Suppressor macrophage treated with lipopolysaccharide for 1 hour (primary cell): Measurements from ENCODE around the gene NR2E1.

ENCODE experiments used
- DNase-seq, 3 donors: peaks; one replicate each; pipeline ENCODE4 v3.0.0-alpha.2; 2020 to 2022

The NR2E1 gene

DNA sequence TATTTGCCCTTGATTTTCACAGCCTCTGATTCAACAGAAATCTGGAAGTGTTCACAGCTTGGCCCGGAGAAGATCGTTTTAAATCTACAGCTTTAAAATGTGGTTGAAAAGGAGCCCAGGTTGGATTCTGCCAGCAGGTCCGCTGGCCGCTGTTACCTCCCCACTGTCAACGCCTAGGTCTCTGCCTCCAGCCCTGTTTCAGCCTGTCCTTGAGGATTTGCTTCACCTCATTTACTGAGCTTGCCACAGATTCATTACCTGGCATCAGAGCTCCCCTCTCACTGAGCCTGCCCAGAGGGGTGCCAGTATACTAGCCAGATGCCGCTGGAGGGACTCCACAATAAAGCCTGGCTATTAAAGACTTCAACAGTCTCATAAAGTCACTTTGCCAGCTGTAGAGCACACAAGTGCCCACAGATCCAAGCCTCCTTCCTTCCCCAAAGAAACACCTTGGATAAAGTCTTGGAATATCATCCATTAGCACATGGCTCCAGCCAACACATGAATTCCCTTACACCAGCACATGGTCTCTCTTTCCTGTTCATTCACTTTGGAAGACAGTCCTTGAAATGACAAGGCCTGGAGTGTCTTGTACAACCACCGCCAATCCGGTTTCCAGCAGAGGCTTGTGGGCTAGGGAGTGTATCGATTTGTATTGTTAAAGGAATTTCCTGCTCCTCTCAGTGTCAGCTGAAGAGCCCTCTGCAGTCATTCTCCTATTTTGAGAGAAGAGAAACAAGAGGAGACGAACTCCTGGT lies 9.5 kb upstream of the NR2E1 start:
- no peak for DNase-seq

- DNase-seq, result no peak
These were observed 8.9 kb upstream of the NR2E1 start for GRCh38 chr6:108156938-108157233.

DNA sequence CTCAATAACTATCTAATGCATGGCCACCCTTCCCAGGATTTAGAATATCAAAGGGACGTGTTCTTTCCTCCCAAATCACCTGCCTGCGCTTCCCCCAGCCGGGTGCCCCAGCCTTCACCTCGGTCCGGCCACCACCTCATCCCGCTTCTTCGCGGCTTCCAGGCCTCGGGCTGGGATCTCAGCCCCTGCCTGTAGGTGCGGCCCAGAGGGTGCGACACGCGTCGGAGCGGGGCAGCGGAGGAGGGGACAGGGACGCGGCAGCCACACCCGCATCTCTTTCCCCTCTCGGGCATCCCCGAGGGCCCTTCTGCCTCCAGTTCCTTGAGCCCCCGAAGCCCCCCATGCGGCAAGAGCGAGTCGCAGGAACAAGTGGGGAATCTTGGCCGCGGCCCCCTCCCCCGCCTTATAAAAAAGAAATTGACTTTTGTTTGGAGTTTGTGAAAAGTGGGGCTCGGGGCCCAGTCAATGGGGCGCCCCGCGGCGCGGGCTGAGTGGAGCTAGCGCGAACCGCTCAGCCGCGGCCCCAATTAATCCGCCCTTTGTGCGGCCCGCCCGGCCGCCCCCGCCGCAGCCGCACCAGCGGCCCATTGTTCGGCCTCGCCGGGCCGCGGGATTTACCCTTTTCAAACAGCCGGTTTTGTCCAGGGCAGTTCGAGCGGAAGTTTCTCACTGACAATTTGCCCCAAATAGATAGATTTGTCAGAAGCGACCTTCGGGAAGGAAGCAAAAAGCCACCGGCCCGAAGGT lies 8.4 kb upstream of the NR2E1 start:
- peak; percentile 49 to 73 (median 57) for DNase-seq

DNA sequence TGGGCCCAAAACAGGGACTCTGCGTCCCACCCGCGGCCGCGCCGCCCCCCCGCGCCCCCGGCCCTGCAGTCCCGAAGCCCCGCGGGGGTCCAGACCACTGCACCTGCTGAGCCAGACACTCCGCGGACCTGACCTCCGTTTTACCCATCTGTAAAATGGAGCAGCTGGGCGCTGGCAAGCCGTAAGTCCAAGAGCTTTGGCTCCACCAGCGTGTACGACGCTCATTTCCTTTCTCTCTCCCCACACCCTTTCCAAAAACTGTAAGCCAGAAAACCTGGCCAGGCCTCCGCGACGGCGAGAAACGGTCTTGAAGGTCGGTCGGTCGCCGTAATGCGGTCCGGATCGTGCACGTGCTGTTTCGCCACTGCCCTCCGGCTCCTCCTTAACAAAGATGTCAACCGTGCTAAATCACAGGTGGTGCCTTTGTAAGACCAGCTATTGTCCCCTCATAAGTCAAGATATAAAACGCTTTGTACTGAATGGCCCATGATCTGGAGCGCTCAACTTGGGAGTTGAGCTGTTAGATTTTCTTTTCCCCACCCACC lies 7.8 kb upstream of the NR2E1 start:
- no peak for DNase-seq

DNA sequence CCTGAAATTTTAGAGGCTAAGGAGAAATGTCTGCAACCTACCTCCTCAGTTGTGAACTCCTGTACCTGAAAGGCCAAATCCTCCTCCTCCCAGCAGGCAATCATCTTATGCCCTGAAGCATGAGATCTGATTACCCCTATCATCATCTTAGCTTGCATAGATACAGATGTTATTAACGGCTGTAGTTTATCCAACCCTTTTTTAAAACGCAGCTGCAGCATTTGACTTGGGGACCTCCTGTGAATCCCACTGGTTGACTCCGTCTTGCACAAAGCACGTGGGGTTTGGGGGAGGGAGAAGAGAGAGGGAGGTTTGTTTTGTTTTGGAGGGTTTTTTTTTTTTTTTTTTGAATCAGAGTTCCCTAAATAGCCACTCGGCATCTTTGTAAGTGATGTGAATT lies 5.8 kb upstream of the NR2E1 start:
- DNase-seq, result no peak

- DNase-seq, result no peak
These were observed 4.0 kb upstream of the NR2E1 start for GRCh38 chr6:108161724-108162282.

- DNase-seq, result no peak
These were observed 2.6 kb upstream of the NR2E1 start for GRCh38 chr6:108163267-108163643.

DNA sequence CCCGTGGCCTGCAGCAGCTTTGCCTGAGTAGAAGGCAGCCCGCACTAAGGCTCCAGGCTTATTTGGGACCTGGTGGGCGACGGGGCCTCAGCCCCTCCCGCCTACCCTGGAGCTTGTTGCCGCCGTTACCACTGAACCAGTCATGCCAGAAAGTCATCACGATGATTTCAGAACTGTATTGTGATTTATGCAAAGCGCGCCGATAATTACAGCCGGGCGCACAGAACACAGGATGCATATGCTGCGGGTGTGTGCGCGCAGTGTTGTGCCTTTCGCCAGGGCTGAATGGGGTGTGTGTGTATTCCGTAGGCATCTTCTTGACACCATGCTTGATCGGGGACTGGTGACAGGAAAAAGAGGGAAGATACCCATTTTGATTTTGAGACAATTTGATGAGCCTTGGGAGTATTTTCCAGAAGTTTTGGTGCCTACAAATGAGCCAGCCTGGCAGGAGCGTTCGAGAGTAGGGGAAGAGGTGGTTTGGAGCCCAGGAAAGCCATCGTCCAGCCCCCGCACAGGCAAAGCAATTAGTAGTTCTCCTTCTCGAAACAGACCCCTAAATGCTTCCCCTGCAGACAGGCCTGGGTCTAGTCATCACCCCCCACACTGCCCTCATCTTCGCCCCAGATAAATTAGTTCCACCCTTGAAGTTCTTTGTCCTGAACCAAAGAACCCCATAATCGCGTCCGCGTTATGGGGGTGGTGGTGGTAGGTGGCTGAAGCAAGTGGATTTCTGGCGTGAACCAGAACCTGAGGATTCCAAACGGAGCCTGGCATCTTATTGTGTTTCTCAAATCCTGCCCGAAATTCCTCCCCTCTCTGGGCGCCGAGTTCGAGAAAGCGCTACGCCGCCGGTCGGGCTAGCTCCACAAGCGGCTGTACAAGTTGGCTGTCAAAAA lies 1.9 kb upstream of the NR2E1 start:
- DNase-seq, result no peak

- DNase-seq, result no peak
These were observed 1.3 kb upstream of the NR2E1 start for GRCh38 chr6:108164543-108164814.

GRCh38 chr6:108164815-108165706 lies 761 bp upstream of the NR2E1 start:
- no peak for DNase-seq

GRCh38 chr6:108166664-108167448 lies 1.0 kb downstream of the NR2E1 start:
- no peak for DNase-seq

- DNase-seq, result peak; percentile 22 to 36 (median 29)
These were observed 1.7 kb downstream of the NR2E1 start for GRCh38 chr6:108167449-108168089.

- no peak for DNase-seq
These were observed 2.3 kb downstream of the NR2E1 start for GRCh38 chr6:108168090-108168463.

DNA sequence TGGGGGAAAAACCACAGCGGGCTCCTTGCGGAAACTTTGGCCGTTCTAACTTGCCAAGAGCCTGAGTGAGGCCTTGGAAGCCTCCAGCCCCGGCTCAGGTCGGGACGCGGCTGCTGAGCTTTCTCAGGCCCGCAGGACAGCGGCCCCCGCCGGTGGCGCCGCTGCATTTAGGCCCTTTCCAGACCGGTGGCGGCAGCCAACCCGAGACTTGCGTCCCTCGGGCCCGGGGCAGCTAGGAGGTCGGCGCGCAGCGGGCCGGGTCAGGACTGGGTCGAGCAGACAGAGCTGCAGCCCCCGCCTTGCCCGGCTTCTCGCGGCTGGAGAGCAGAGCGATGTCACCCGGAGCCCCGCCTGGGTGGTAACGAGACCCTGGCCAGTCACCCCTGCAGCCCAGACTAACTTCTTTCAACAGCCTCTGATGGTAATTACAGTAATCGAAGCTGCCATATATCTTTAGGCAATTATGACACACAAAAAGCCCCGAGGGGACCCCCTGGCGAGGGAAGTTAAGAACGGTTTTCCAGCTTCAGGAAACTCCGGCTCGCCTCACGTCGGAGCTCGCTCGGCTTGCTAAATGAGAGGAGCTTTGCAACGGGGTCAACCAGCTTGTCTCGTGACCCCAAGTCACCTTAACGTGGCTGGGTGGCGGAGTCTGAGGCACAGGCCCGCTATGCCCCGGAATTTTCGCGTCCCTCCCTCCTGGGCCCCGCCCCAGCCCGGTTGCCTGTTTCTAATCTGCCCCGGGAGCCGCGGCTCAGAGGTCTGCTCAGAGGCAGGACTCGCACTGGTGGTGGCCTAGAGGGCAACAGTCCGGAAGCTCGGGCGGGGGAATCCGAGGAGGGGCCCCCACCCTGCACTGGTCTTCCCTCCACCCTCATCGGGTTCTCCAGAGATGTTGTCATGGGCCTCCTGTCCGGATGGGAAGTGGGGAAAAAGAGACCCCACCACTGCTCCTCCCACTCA lies 3.0 kb downstream of the NR2E1 start:
- peak; percentile 81 to 89 (median 87) for DNase-seq

DNA sequence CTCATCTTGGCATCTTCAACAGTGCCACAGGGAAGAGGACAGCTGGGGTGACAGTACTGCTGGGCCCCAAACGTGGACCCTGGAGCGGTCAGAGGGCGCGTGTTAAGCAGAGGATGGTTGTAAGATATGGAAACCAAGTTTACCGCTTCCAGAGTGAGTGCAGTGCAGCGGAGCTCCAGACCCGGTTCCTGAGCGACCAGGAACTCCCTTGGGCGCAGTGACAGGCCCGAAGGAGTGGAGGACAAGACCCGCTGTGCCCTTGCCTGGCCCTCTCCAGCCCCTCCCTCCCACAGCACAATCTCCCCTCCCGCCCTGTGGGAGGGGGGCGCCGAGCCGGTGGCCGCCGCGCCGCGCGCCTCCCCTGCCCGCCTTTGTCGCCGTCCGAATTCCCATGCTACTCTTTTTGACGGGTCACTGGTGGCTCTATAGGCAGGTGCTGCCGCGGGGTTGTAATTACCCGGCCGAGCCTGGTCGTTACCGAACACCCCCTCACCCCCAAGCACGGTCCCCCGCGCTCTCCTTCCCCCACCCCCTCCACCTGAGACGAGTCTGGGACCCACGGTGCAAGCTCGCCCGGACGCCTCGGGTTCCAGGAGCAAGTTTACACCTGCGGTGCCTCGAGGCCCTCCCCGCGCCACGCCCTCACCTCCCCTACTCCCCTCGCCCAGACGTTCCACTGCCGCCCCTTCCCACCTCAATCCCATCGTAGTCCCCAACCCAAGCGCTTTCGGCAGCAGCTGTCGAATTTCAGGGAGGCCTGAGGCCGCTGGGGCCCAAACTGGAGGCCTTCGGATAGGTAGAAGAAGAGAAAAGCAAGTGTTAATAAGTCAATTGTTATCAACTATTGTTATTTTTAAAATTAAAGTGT lies 3.9 kb downstream of the NR2E1 start:
- no peak for DNase-seq

GRCh38 chr6:108170332-108171290 lies 4.8 kb downstream of the NR2E1 start:
- no peak for DNase-seq

DNA sequence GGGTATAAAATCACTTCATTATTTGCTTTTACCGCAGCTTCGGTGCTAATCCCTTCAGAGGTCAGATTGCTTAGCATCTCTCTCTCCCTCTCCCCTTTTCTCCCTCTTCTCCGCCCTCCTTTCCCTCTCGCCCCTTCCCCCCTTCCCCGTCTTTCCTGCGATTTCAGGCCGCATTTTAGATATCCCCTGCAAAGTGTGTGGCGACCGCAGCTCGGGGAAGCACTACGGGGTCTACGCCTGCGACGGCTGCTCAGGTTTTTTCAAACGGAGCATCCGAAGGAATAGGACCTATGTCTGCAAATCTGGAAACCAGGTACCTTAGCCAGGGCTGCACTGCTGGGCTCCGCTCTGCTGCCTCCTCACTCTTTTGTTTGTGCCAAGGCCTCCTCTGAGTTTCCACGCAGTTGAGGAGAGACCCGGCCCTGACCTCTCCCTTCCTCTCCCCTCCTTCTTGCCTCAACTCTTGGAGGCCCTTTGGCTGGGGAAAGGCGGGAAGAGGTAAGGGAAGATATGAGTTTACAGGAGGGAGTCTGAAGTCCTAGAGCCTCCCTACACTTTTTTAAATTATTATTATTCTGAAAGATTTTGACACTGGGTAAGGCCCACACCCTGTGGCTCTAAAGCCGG lies 5.6 kb downstream of the NR2E1 start:
- no peak for DNase-seq
